GM06990 (cell line): Measurements from ENCODE around the gene FEM1A.

Experiments used
- DNase-seq: peaks from one replicate; pipeline ENCODE4 v3.0.0-alpha.2; 2011; ENCODE audit not compliant: insufficient read length; ENCODE audit errors: extremely low read depth
- H3K27me3 ChIP-seq: replicated peaks from 2 replicates; pipeline ENCODE4 v1.6.0; 2011; ENCODE audit warnings: low read length; ENCODE audit not compliant: control insufficient read depth, insufficient read depth
- H3K36me3 ChIP-seq: 2 replicates; pipeline ENCODE4 v1.5.1; 2011; ENCODE audit warnings: low read length; ENCODE audit not compliant: control insufficient read depth, insufficient read depth
- H3K4me3 ChIP-seq: replicated peaks from 2 replicates; pipeline ENCODE4 v1.5.1; 2011; ENCODE audit warnings: low read depth, mild to moderate bottlenecking, control low read depth, low read length
- TF ChIP-seq, protein P1 (sequence below): IDR thresholded peaks from 2 replicates; pipeline ENCODE4 v1.5.1; 2011; ENCODE audit warnings: low read length, control low read depth, mild to moderate bottlenecking, inconsistent platforms; ENCODE audit not compliant: insufficient read depth, poor library complexity, severe bottlenecking

Gene FEM1A

DNA sequence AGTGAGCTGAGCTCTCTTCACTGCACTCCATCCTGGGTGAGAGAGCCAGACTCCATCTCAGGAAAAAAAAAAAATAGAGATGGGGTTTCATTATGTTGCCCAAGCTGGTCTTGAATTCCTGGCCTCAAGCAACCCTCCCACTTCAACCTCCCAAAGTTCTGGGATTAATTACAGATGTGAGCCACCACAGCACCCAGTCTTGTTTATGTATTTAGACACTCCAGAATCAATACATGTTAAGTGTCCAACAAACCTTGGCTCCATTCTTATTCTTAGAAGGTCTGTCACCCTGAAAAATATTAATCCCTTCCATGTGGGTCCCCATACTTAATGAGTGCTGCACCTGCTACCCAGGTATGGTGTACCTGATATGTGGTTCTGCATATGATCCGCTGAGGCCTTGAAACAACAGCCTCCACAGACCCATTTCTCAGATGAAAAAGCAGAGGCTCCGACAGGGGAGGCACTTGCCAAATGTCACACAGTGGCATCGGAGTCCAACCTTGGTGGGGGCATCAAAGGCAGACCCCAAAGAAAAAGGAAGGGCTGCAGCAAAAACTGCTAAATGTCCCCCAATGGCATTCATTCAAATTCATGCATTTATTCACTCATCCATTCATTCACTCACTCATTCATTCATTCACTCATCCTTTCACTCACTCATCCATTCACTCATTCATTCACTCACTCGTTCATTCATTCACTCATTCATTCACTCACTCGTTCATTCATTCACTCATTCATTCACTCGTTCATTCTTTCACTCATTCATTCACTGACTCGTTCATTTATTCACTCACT is 23.3 kb downstream of the FEM1A start:
- Histone ChIP-seq H3K36me3 (peaks cover 18% of the 10 kb centered on the region), H3K27me3 (no peaks in the 10 kb centered on the region), H3K4me3 (no peak overlapping the region)
- no peak for DNase-seq
- TF ChIP-seq, protein P1, sequence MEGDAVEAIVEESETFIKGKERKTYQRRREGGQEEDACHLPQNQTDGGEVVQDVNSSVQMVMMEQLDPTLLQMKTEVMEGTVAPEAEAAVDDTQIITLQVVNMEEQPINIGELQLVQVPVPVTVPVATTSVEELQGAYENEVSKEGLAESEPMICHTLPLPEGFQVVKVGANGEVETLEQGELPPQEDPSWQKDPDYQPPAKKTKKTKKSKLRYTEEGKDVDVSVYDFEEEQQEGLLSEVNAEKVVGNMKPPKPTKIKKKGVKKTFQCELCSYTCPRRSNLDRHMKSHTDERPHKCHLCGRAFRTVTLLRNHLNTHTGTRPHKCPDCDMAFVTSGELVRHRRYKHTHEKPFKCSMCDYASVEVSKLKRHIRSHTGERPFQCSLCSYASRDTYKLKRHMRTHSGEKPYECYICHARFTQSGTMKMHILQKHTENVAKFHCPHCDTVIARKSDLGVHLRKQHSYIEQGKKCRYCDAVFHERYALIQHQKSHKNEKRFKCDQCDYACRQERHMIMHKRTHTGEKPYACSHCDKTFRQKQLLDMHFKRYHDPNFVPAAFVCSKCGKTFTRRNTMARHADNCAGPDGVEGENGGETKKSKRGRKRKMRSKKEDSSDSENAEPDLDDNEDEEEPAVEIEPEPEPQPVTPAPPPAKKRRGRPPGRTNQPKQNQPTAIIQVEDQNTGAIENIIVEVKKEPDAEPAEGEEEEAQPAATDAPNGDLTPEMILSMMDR, result no peak

DNA sequence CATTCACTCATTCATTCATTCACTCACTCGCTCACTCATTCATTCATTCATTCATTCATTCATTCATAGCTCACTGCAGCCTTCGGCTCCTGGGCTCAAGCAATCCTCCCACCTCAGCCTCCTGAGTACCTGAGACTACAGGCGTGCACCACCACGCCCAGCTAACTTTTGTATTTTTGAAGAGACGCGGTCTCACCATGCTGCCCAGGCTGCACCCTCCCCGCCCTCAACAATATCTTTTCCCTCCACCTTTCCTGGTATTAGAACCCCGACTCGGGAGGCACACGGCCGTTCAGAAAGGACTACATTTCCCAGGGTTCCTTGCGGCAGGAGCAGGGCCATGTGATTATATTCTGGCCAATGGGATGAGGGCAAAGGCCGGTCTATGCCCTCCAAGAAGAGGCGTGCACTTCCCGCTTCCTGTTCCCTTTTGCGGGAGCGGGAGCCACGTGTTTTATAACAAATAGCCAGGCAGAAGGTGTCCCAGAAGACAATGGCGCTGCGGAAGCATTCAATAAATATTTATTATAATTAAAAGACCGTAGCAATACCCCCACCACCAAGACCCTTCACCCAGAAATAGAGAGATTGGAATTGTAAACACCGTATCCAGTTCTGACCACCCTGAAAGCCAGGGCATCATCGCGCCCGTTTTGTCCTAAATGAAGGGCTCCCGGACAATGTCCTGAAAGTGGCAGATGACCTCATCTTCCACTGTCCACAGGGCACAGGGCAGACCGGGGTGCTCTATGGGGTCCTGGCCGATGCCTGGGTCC is 24.1 kb downstream of the FEM1A start:
- no peaks in the 10 kb centered on the region for H3K27me3 ChIP-seq
- H3K4me3 ChIP-seq, result no peak overlapping the region
- TF ChIP-seq, protein P1, result no peak
- DNase-seq, result no peak
- peaks cover 18% of the 10 kb centered on the region for H3K36me3 ChIP-seq

DNA sequence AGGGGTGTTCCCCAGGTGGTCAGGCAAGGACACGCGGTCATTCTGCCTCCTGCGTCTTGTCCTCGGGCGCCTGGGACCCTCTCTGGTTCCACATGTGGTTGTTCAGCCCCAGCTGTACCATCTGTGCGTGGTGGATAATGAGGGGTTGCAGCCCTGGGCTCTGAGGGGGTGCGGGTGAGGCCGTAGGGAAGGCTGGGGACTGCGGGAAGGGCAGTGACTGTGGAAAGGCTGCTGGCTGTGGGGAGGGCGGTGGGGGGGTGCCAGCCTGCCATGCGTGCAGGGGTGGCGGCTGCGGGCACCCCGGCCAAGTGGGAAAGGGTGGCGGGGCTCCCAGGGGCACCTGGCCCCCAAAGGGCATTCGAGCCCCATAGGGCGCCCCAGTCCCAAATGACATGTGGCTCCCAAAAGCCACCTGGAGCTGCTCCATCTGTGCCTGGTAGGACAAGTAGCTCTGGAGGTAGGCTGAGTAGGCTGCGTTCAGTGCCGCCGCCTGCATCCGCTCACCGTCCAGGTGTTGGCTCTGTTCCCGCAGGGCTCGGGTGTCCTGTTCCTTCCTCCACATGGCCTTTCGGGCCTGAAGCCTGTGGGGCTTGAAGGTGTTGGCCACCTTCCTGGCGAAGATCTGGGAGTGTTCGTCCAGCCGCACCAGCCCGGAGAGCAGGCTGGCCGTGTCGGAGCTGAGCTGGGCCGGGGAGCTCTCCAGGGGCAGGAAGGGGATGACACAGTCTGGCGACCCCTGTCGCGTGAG is 24.8 kb downstream of the FEM1A start:
- H3K27me3 ChIP-seq, result no peaks in the 10 kb centered on the region
- H3K4me3 ChIP-seq, result no peak overlapping the region
- DNase-seq, result no peak
- peaks cover 18% of the 10 kb centered on the region for H3K36me3 ChIP-seq
- TF ChIP-seq, protein P1, result no peak

DNA sequence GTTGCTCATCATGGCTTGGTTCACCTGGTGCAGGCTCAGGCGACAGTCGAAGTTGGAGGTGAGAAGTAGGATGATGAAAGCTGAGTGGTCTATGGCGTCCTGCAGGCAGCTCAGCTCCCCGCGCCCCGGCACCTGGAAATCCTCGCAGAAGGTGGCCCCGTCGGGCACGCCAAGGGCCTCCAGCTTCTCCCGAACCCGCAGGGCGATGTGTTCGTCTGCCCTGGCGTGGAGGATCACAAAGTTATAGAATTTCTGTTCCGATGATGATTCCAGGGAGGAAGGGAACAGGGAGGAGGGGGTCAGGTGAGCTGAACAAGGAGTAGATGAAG is 25.4 kb downstream of the FEM1A start:
- DNase-seq, result no peak
- TF ChIP-seq, protein P1, result no peak
- Histone ChIP-seq H3K27me3 (no peaks in the 10 kb centered on the region), H3K4me3 (no peak overlapping the region), H3K36me3 (peaks cover 18% of the 10 kb centered on the region)

DNA sequence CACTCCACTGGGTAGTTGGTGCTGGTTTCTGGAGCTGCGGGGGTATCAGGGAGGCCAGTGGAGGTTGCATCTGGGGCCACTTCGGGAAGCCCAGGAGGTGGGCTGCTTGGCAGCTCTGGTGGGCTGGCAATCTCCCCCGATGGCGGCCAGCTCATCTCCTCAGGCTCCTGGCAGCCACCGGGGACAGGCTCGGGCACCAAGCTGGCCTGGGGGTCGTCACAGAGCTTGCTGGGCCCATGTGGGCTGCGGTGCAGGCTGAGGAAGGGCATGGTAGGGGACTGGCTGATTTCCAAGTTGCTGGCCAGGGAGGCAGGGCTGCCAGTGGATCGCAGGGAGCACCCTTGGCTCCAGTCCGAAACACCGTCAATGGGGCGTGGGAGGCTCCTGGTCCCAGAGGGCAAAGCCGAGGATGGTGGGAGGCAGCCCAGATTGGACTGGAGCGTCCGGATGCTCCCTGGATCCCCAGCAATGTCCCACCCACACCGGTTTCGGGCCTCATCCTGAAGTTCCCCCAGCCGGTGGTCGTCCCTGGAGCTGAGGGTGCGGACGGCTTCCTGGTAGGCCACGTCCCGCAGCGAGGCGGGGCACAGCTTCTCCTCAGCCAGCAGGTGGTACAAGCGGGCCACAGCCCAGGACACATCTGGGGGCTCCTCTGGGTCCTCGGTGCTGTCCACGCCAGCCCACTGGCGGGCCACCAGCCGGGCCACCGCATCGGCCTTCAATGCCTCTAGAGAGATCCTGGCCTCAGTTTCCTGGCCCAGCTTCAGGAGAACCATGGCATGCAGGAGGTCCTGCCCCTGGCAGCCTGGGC is 26.1 kb downstream of the FEM1A start:
- peaks cover 18% of the 10 kb centered on the region for H3K36me3 ChIP-seq
- no peaks in the 10 kb centered on the region for H3K27me3 ChIP-seq
- TF ChIP-seq, protein P1, result no peak
- H3K4me3 ChIP-seq, result no peak overlapping the region
- no peak for DNase-seq
